Lower leg skin (tissue), 4 donors: Measurements from ENCODE around the gene SAT2. TPM values are rescaled to one million over a fixed set of nuclear protein-coding genes. Genes with fewer than 3 reads are reported as not detected.

Source experiments
- DNase-seq, 2 donors: peaks; one replicate each; pipeline ENCODE4 v3.0.0-alpha.2; 2019; ENCODE audit warnings: low spot score in 2 of 2
- H3K4me3 ChIP-seq: fragments of 200-600 bp; sonication (generic); 2 replicates; pipeline ENCODE4 v1.5.1; 2017; ENCODE audit warnings: mild to moderate bottlenecking, low read depth; ENCODE audit not compliant: poor library complexity, severe bottlenecking
- POLR2A ChIP-seq, 2 donors: fragments of 450-650 bp; IDR thresholded peaks; one replicate each; pipeline ENCODE4 v1.6.1; 2016 to 2017; ENCODE audit warnings: antibody characterized with exemption in 2 of 2, mild to moderate bottlenecking in 1 of 2, moderate library complexity in 1 of 2
- WGBS, 2 donors: methylation state at CpG; one replicate each; pipeline ENCODE4 v1.1.5; 2018; 5-methylcytosine and 5-hydroxymethylcytosine counted together
- intact Hi-C: fragments of 100-400 bp; cut with DNase I; formaldehyde crosslinking; loops from one replicate; pipeline ENCODE4 v1.15.0; 2023; ENCODE audit warnings: low total_unique reads
- total RNA-seq, 4 donors: library from RNA; depleted of rRNA; stranded (reverse); fragments of >200 nt; gene quantifications; one replicate each; pipeline ENCODE4 v1.1.0, GENCODE V29; 2016
- TF ChIP-seq, protein P1 (sequence below), 3 donors: fragments of 450-650 bp; IDR thresholded peaks; one replicate each; pipeline ENCODE4 v1.5.1; 2016; ENCODE audit warnings: antibody characterized with exemption in 3 of 3, mild to moderate bottlenecking in 3 of 3, moderate library complexity in 2 of 3

SAT2 gene
- total RNA-seq, 4 donors from 2014 or later: 32.7 to 50.5 (median 43.0) TPM

DNA sequence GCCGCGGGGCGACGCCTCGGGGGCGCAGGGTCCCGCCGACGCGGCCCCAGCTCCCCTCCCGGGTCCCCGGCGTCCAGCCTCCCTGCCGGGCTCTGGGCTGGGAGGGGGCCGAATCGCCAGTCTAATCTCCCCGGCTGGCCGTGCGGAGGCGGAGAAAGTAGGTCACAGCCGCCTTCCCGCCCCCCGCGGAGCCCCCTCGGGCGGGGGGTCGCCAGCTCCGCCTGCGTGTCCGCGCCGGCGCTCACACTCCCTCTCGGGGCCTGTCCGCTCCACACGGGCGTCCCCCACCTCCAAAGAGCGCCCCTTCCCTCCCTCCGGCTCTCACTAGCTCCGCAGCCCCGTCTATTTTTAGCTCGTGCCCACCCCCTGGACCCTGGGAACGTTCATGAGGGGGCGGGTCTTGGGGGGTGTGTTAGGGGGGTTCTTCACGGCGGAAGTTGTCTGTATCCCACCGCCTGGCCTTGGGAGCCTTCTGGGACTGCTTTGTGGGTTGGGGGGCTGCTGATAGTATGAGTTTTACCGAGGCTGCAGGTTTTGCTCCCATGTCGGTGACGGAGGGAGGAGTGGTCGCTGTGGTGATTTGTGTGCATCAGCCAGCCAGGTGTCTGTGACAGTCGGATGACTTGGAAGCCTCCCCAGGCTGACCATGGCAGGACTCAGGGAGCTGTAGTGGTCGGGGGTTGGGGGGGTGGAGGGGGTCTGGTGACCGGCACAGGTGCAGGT lies 24.2 kb upstream of the SAT2 start:
- no peak for DNase-seq
- intact Hi-C loops: no loop called here
- TF ChIP-seq POLR2A (IDR thresholded peaks at IDR 0.05): no peak
- TF ChIP-seq, protein P1, sequence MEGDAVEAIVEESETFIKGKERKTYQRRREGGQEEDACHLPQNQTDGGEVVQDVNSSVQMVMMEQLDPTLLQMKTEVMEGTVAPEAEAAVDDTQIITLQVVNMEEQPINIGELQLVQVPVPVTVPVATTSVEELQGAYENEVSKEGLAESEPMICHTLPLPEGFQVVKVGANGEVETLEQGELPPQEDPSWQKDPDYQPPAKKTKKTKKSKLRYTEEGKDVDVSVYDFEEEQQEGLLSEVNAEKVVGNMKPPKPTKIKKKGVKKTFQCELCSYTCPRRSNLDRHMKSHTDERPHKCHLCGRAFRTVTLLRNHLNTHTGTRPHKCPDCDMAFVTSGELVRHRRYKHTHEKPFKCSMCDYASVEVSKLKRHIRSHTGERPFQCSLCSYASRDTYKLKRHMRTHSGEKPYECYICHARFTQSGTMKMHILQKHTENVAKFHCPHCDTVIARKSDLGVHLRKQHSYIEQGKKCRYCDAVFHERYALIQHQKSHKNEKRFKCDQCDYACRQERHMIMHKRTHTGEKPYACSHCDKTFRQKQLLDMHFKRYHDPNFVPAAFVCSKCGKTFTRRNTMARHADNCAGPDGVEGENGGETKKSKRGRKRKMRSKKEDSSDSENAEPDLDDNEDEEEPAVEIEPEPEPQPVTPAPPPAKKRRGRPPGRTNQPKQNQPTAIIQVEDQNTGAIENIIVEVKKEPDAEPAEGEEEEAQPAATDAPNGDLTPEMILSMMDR (IDR thresholded peaks at IDR 0.05): no peak
- WGBS, 2 donors: 7% methylated on average over 27 to 38 of the region's 54 CpGs
- no peak overlapping the region for H3K4me3 ChIP-seq

DNA sequence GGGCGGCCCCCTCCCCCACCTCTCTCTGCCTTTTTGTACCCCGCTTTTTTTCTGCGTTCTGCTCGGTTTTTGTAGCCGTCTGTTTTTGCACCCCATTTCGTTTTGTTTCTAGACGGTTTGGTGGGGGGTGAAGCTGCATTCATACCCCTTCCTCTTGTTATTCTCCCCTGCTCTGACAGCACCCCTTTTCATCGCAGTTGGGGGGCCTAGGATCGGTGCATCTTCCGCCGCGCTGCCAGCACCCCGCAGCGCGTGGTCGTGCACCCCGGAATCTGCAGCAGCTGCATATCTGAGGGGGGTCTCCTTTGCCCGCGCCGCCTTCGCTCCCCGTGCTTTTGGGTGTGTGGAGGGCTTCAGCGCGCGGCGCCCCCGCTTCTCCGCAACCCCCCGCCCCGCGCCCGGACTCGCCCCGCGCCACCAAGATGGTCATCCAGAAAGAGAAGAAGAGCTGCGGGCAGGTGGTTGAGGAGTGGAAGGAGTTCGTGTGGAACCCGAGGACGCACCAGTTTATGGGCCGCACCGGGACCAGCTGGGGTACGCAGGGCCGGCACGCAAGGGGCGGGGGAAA lies 23.6 kb upstream of the SAT2 start:
- H3K4me3 ChIP-seq: peak overlapping the region; percentile 16
- TF ChIP-seq, protein P1 (IDR thresholded peaks at IDR 0.05): no peak
- no peak for TF ChIP-seq POLR2A (IDR thresholded peaks at IDR 0.05)
- 0 to 2% methylated on average over 27 to 40 of the region's 45 CpGs for WGBS, 2 donors
- intact Hi-C loops: no loop called here
- DNase-seq: no peak

DNA sequence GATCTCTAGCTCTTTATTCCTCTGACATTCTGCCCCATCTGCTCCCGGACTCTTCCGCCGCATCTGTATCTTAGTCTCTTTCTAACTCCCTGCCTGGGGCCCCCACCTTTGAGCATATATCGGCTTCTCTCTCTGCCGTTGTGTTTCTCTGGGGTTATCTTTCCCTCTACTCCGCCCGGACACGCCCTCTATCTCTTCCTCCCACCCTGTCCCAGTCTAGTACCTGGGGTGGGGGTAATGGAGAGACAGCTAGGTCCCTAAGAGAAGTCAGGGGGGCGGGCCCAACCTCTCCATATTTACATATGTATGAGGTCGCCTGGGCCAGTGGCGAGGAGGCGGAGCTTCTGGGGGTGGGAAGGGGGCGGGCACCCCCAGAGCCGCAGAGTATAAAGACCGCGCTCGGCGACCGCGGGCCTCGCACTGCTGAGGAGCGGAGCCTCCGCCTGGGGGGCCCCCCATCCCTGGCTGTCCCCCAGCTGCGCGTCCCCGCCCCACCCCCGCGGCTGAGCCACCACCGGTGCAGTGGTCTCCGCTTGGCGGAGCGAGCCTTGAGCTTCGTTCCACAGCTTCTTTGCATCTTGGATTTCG lies 23.0 kb upstream of the SAT2 start, which contains the start of gene ATP1B2:
ATP1B2 (plus strand) TSS at position 418 of the 588 bp plus-strand sequence. CDS start 593 bp downstream, outside the sequence.
- peak; percentile 41 to 89 for DNase-seq

DNA sequence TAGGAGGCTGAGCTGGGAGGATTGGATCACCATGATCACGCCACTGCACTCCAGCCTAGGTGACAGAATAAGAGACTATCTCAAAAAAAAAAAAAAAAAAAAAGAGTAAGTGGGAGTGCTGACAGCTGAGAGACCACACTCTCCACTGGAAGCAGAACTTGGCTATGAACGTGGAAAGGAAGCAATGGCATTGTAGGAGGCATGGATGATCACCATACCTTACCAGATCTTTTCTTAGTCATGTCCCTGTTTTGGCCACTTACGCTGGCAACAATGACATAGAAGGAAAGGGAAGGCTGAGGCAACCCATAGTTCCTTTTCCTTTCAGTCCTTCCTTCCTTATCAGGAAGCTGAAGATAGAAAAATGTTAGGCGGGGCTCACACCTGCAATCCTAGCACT lies 19.4 kb upstream of the SAT2 start:
- TF ChIP-seq, protein P1 (IDR thresholded peaks at IDR 0.05): no peak
- no peak for TF ChIP-seq POLR2A (IDR thresholded peaks at IDR 0.05)
- intact Hi-C loops: no loop called here
- DNase-seq: no peak
- no peak overlapping the region for H3K4me3 ChIP-seq
- WGBS, 2 donors: 75 to 77% methylated on average over 4 of the region's 4 CpGs

More for the DNA sequence above, 23.0 kb upstream of the SAT2 start, which contains the start of gene ATP1B2:
- no peak for TF ChIP-seq POLR2A (IDR thresholded peaks at IDR 0.05)
- TF ChIP-seq, protein P1 (IDR thresholded peaks at IDR 0.05): no peak
- H3K4me3 ChIP-seq: peak within 1 kb of the TSS; percentile 16
- WGBS, 2 donors: 1 to 2% methylated on average over 22 to 34 of the region's 34 CpGs
- intact Hi-C loops: no loop called here

DNA sequence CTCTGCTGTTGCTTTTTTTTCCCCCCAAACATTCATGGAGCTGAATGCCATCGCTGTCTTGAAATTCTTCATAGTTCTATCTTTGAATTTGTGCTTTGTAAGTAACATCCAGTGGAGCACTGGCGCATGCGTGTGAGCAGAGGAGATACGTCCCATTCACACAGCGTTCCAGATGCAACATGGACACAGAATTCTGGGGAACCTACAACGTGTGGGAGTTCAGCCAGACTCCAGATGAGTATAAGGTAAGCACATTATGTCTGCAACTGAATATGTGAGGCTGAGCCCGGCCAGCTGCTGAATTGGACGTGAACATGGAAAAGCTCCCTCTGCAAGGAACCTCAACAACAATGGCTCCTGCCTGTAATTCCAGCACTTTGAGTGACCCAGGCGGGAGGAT lies 18.8 kb upstream of the SAT2 start:
- no peak for DNase-seq
- 78 to 79% methylated on average over 8 to 9 of the region's 9 CpGs for WGBS, 2 donors
- TF ChIP-seq POLR2A (IDR thresholded peaks at IDR 0.05): no peak
- TF ChIP-seq, protein P1 (IDR thresholded peaks at IDR 0.05): no peak
- H3K4me3 ChIP-seq: no peak overlapping the region
- intact Hi-C loops: no loop called here
